DND-41 (cell line): Measurements from ENCODE around the gene TOP2B.

Experiments used
- ATAC-seq: fragments of 200-7000 bp; cut with Tn5 transposase; 3 replicates; pipeline ENCODE4 v1.9.1; 2021; ENCODE audit warnings: low read depth; ENCODE audit not compliant: insufficient read depth
- DNase-seq: peaks from one replicate; pipeline ENCODE4 v3.0.0-alpha.2; 2020
- H2AFZ ChIP-seq: 2 replicates; pipeline ENCODE4 v1.6.0; 2012; ENCODE audit warnings: low read depth, low read length
- H3K27ac ChIP-seq: 2 replicates; pipeline ENCODE4 v1.5.1; 2012; ENCODE audit warnings: low read length, inconsistent platforms
- H3K27me3 ChIP-seq: fragments of 200-600 bp; sonication (generic); 2 replicates; pipeline ENCODE4 v1.6.0; 2012; ENCODE audit warnings: low read length, mild to moderate bottlenecking, inconsistent platforms; ENCODE audit not compliant: insufficient read depth, poor library complexity
- H3K36me3 ChIP-seq: 2 replicates; pipeline ENCODE4 v1.5.1; 2012; ENCODE audit warnings: low read length, inconsistent platforms; ENCODE audit not compliant: insufficient read depth
- H3K4me1 ChIP-seq: 2 replicates; pipeline ENCODE4 v1.5.1; 2012; ENCODE audit warnings: mild to moderate bottlenecking, low read length; ENCODE audit not compliant: insufficient read depth
- H3K4me2 ChIP-seq: 2 replicates; pipeline ENCODE4 v1.6.0; 2012; ENCODE audit warnings: mild to moderate bottlenecking, moderate library complexity, low read length, inconsistent platforms; ENCODE audit not compliant: insufficient read depth
- H3K4me3 ChIP-seq, 2 experiments: fragments of 200-600 bp in 1 of 2; shearing (Covaris generic) in 1 of 2; 2 replicates each; pipeline ENCODE4 v1.5.1; 2012 to 2016; ENCODE audit warnings: inconsistent platforms in 2 of 2, low read length in 2 of 2, mild to moderate bottlenecking in 2 of 2, low read depth in 1 of 2, moderate library complexity in 1 of 2
- H3K79me2 ChIP-seq: 2 replicates; pipeline ENCODE4 v1.6.0; 2012; ENCODE audit warnings: low read length, inconsistent platforms; ENCODE audit not compliant: insufficient read depth
- H3K9ac ChIP-seq: 2 replicates; pipeline ENCODE4 v1.6.0; 2012; ENCODE audit warnings: low read depth, mild to moderate bottlenecking, inconsistent platforms, low read length, moderate library complexity
- H3K9me3 ChIP-seq: 2 replicates; pipeline ENCODE4 v1.5.1; 2012; ENCODE audit warnings: low read length, moderate library complexity, mild to moderate bottlenecking, inconsistent platforms; ENCODE audit not compliant: insufficient read depth, severe bottlenecking
- H4K20me1 ChIP-seq: 2 replicates; pipeline ENCODE4 v1.6.0; 2012; ENCODE audit warnings: low read length; ENCODE audit not compliant: insufficient read depth
- EZH2 ChIP-seq: IDR thresholded peaks from 3 replicates; pipeline ENCODE4 v1.6.1; 2012; ENCODE audit warnings: borderline replicate concordance, low read depth, mild to moderate bottlenecking, moderate library complexity, low read length, inconsistent platforms; ENCODE audit not compliant: severe bottlenecking
- TF ChIP-seq, protein P1 (sequence below): IDR thresholded peaks from 2 replicates; pipeline ENCODE4 v1.5.1; 2012; ENCODE audit warnings: borderline replicate concordance, low read length, moderate library complexity, mild to moderate bottlenecking; ENCODE audit not compliant: poor library complexity, severe bottlenecking; ENCODE audit errors: extremely low read depth

The TOP2B gene

GRCh38 chr3:25572336-25572735 is 92.4 kb downstream of the TOP2B start:
- no peak overlapping the region for H3K9ac ChIP-seq
- no peak overlapping the region for H3K27ac ChIP-seq
- H3K4me3 ChIP-seq = no peak overlapping the region
- no peak overlapping the region for H3K4me2 ChIP-seq
- no peaks in the 10 kb centered on the region for H3K36me3 ChIP-seq
- no peaks in the 10 kb centered on the region for H3K27me3 ChIP-seq
- DNase-seq (no peak), ATAC-seq (no peak)
- H4K20me1 ChIP-seq = no peaks in the 10 kb centered on the region
- no peak for TF ChIP-seq EZH2
- TF ChIP-seq, protein P1, sequence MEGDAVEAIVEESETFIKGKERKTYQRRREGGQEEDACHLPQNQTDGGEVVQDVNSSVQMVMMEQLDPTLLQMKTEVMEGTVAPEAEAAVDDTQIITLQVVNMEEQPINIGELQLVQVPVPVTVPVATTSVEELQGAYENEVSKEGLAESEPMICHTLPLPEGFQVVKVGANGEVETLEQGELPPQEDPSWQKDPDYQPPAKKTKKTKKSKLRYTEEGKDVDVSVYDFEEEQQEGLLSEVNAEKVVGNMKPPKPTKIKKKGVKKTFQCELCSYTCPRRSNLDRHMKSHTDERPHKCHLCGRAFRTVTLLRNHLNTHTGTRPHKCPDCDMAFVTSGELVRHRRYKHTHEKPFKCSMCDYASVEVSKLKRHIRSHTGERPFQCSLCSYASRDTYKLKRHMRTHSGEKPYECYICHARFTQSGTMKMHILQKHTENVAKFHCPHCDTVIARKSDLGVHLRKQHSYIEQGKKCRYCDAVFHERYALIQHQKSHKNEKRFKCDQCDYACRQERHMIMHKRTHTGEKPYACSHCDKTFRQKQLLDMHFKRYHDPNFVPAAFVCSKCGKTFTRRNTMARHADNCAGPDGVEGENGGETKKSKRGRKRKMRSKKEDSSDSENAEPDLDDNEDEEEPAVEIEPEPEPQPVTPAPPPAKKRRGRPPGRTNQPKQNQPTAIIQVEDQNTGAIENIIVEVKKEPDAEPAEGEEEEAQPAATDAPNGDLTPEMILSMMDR = no peak
- no peaks in the 10 kb centered on the region for H3K79me2 ChIP-seq
- H2AFZ ChIP-seq = no peak overlapping the region
- H3K9me3 ChIP-seq = no peaks in the 10 kb centered on the region
- H3K4me1 ChIP-seq = no peaks in the 10 kb centered on the region

GRCh38 chr3:25571285-25571684 is 93.4 kb downstream of the TOP2B start:
- H3K9ac ChIP-seq = no peak overlapping the region
- no peak overlapping the region for H3K4me3 ChIP-seq
- no peaks in the 10 kb centered on the region for H3K79me2 ChIP-seq
- no peak overlapping the region for H2AFZ ChIP-seq
- no peaks in the 10 kb centered on the region for H3K4me1 ChIP-seq
- no peak overlapping the region for H3K27ac ChIP-seq
- no peak for ATAC-seq
- H3K4me2 ChIP-seq = no peak overlapping the region
- H4K20me1 ChIP-seq = no peaks in the 10 kb centered on the region
- H3K9me3 ChIP-seq = no peaks in the 10 kb centered on the region
- TF ChIP-seq, protein P1 = no peak
- DNase-seq = no peak
- no peaks in the 10 kb centered on the region for H3K36me3 ChIP-seq
- H3K27me3 ChIP-seq = no peaks in the 10 kb centered on the region

- no peak for DNase-seq
- no peaks in the 10 kb centered on the region for H3K4me1 ChIP-seq
- TF ChIP-seq, protein P1 = no peak
- TF ChIP-seq EZH2 = no peak
- no peaks in the 10 kb centered on the region for H4K20me1 ChIP-seq
- no peaks in the 10 kb centered on the region for H3K36me3 ChIP-seq
- H3K79me2 ChIP-seq = no peaks in the 10 kb centered on the region
- H3K9me3 ChIP-seq = no peaks in the 10 kb centered on the region
- no peaks in the 10 kb centered on the region for H3K27me3 ChIP-seq
- no peak overlapping the region for H3K27ac ChIP-seq
- H2AFZ ChIP-seq = no peak overlapping the region
- H3K9ac ChIP-seq = no peak overlapping the region
- no peak overlapping the region for H3K4me2 ChIP-seq
- ATAC-seq = no peak
- H3K4me3 ChIP-seq = no peak overlapping the region
These were observed 96.1 kb downstream of the TOP2B start for GRCh38 chr3:25568525-25569078.
